ENCODE results near the gene C16orf74.

DNA sequence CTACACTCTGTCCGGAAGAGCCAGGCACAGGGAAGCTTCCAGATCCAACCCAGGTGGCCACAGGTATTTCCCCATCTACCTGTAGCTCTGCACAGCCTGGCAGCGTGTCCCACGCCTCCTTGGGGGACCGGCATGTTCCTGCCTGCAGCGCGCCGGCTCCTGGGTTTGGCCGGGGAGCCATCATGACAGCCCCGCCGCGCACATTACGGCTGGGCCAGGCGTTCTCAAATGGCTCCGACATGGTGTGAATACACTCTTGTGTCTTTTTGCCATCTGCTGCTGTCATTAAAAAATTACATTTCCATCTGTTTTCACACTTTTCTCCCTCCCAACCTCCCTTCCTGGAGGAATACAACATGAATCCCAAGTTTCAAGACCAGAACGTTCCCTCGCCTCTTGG lies 54.1 kb downstream of the C16orf74 start:
- TF ChIP-seq, protein P1, sequence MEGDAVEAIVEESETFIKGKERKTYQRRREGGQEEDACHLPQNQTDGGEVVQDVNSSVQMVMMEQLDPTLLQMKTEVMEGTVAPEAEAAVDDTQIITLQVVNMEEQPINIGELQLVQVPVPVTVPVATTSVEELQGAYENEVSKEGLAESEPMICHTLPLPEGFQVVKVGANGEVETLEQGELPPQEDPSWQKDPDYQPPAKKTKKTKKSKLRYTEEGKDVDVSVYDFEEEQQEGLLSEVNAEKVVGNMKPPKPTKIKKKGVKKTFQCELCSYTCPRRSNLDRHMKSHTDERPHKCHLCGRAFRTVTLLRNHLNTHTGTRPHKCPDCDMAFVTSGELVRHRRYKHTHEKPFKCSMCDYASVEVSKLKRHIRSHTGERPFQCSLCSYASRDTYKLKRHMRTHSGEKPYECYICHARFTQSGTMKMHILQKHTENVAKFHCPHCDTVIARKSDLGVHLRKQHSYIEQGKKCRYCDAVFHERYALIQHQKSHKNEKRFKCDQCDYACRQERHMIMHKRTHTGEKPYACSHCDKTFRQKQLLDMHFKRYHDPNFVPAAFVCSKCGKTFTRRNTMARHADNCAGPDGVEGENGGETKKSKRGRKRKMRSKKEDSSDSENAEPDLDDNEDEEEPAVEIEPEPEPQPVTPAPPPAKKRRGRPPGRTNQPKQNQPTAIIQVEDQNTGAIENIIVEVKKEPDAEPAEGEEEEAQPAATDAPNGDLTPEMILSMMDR (IDR thresholded peaks at IDR 0.05), result no peak
- no peak for TF ChIP-seq EZH2 (IDR thresholded peaks at IDR 0.05; ENCODE audit: borderline replicate concordance, insufficient read depth, low read depth, low read length, poor library complexity, severe bottlenecking)

Measured in B cell (primary cell).